ENCODE results near the gene TACC3. TPM values are rescaled to one million over a fixed set of nuclear protein-coding genes. Genes with fewer than 3 reads are reported as not detected.

Gene TACC3
- total RNA-seq, 1 donor from 2014 or later: 4.1 TPM

- no peak for DNase-seq (ENCODE audit: low spot score)
- intact Hi-C loops (cut with DNase I): no loop called here
These were observed 948 bp upstream of the TACC3 start for GRCh38 chr4:1720163-1720983.

- DNase-seq (ENCODE audit: low spot score): peak; percentile 59
These were observed 587 bp downstream of the TACC3 start for GRCh38 chr4:1721666-1722550.

GRCh38 chr4:1722551-1723118 lies 1.3 kb downstream of the TACC3 start:
- intact Hi-C loops (cut with DNase I): no loop called here
- DNase-seq (ENCODE audit: low spot score): peak; percentile 56

More at GRCh38 chr4:1721666-1722550, 587 bp downstream of the TACC3 start:
- intact Hi-C loops (cut with DNase I): loop anchor here (1.0 kb wide), 1 partner anchor 10 kb away; the partner anchor contains the start of gene SLBP

DNA sequence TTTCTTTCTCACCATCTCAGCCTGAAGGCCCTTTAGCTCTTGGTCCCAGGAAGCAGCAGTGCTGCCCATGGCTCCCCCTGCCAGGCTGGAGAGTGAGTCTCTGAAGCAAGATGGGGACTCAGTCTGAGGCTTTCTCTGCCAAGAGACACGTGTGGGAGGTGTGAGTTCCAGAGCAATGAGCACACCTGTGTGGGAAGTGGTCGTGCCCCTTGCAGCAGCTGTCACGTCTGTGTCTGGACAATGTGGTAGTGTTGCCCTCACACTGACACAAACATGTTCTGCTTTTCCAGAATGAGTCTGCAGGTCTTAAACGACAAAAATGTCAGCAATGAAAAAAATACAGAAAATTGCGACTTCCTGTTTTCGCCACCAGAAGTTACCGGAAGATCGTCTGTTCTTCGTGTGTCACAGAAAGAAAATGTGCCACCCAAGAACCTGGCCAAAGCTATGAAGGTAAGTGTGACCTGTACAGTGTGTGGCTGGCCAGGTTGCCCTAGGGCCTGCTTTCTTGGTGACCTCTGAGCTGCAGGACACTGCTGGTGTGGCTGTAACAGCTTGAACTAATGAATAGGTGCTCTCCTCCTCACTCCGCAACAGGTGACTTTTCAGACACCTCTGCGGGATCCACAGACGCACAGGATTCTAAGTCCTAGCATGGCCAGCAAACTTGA lies 1.9 kb downstream of the TACC3 start:
- DNase-seq (ENCODE audit: low spot score): peak; percentile 75
- intact Hi-C loops (cut with DNase I): no loop called here

- DNase-seq (ENCODE audit: low spot score): no peak
- intact Hi-C loops (cut with DNase I): loop anchor here (5.0 kb wide), 1 partner anchor 373 kb away; no protein-coding TSS in a partner anchor
These were observed 4.2 kb downstream of the TACC3 start for GRCh38 chr4:1725521-1725920.

- DNase-seq (ENCODE audit: low spot score): peak; percentile 93
- intact Hi-C loops (cut with DNase I): loop anchor here (1.0 to 5.0 kb wide), 2 partner anchors 32 to 374 kb away; no protein-coding TSS in a partner anchor
These were observed 5.0 kb downstream of the TACC3 start for GRCh38 chr4:1726146-1726934.

GRCh38 chr4:1727117-1728031 lies 6.1 kb downstream of the TACC3 start:
- DNase-seq (ENCODE audit: low spot score): peak; percentile 93
- intact Hi-C loops (cut with DNase I): loop anchor here (5.0 kb wide), 1 partner anchor 375 kb away; no protein-coding TSS in a partner anchor

DNA sequence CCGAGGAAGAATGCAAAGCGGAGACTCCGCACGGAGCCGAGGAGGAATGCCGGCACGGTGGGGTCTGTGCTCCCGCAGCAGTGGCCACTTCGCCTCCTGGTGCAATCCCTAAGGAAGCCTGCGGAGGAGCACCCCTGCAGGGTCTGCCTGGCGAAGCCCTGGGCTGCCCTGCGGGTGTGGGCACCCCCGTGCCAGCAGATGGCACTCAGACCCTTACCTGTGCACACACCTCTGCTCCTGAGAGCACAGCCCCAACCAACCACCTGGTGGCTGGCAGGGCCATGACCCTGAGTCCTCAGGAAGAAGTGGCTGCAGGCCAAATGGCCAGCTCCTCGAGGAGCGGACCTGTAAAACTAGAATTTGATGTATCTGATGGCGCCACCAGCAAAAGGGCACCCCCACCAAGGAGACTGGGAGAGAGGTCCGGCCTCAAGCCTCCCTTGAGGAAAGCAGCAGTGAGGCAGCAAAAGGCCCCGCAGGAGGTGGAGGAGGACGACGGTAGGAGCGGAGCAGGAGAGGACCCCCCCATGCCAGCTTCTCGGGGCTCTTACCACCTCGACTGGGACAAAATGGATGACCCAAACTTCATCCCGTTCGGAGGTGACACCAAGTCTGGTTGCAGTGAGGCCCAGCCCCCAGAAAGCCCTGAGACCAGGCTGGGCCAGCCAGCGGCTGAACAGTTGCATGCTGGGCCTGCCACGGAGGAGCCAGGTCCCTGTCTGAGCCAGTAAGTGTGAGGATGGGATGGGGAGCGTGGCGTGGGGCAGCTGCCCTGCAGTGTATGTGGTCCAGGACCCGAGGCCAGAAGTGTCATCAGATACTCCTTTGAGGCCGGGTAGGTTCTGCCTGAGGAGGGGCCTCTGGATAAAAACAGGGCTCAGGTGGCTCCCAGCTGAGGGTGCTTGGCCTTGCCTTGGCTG lies 7.0 kb downstream of the TACC3 start:
- no peak for DNase-seq (ENCODE audit: low spot score)
- intact Hi-C loops (cut with DNase I): loop anchor here (5.0 kb wide), 1 partner anchor 376 kb away; no protein-coding TSS in a partner anchor

DNA sequence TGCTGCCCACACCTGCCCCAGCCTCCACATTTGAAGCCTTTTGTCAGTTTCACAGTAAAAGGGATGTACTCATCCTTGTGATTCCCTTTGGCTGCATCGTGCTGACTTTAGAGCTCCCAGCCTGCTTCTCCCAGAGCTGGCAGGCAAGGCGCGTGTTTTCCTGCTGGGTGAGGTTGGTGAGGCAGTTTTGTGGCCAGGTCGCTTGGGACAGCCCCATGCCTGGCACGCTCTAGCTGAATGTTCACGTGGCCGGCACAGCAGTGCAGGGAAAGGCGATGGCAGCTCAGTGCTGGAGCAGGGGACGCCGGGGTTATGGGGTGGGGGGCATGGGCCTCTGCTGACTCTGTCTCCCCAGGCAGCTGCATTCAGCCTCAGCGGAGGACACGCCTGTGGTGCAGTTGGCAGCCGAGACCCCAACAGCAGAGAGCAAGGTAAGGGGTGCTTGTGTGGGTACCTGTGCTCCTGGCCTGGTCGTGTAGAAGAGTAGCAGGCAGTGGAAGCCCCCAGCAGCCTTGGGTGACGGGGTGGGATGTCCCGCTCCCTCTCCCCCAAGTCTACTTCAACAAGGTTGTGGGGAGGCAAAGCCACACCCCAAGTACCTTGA lies 9.3 kb downstream of the TACC3 start:
- no peak for DNase-seq (ENCODE audit: low spot score)
- intact Hi-C loops (cut with DNase I): no loop called here

GRCh38 chr4:1731180-1731579 lies 9.9 kb downstream of the TACC3 start:
- intact Hi-C loops (cut with DNase I): no loop called here
- DNase-seq (ENCODE audit: low spot score): no peak

DNA sequence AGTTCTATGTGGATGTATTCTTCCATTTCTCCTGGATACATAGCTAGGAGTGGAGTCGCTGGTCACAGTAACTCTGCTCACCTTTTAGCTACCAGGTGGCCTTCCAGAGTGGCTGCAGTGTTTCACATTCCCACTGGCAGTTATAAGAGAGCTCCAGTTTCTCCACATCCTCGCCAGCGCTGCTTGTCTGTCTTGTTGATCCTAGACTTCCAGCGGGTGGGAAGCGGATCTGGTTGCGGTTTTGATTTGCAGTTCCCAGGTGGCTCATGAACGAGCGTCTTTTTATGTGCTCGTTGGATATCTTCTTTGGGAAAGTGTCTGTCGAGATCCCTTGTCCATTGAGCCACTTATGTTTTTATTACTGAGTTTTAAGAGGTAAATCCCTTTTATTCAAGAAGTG lies 11.6 kb downstream of the TACC3 start:
- DNase-seq (ENCODE audit: low spot score): no peak
- intact Hi-C loops (cut with DNase I): no loop called here

GRCh38 chr4:1735215-1735614 lies 13.9 kb downstream of the TACC3 start:
- intact Hi-C loops (cut with DNase I): no loop called here
- DNase-seq (ENCODE audit: low spot score): no peak

- intact Hi-C loops (cut with DNase I): no loop called here
- no peak for DNase-seq (ENCODE audit: low spot score)
These were observed 15.5 kb downstream of the TACC3 start for GRCh38 chr4:1736812-1737211.

- no peak for DNase-seq (ENCODE audit: low spot score)
- intact Hi-C loops (cut with DNase I): no loop called here
These were observed 16.3 kb downstream of the TACC3 start for GRCh38 chr4:1737666-1738065.

- intact Hi-C loops (cut with DNase I): no loop called here
- DNase-seq (ENCODE audit: low spot score): no peak
These were observed 17.1 kb downstream of the TACC3 start for GRCh38 chr4:1738410-1738809.

- intact Hi-C loops (cut with DNase I): no loop called here
- DNase-seq (ENCODE audit: low spot score): no peak
These were observed 18.0 kb downstream of the TACC3 start for GRCh38 chr4:1739358-1739757.
